ENCODE measurements around the gene C1orf141. TPM values are rescaled to one million over a fixed set of nuclear protein-coding genes. Genes with fewer than 3 reads are reported as not detected.

Gene C1orf141
- total RNA-seq, 1 donor from 2014 or later = not detected

DNA sequence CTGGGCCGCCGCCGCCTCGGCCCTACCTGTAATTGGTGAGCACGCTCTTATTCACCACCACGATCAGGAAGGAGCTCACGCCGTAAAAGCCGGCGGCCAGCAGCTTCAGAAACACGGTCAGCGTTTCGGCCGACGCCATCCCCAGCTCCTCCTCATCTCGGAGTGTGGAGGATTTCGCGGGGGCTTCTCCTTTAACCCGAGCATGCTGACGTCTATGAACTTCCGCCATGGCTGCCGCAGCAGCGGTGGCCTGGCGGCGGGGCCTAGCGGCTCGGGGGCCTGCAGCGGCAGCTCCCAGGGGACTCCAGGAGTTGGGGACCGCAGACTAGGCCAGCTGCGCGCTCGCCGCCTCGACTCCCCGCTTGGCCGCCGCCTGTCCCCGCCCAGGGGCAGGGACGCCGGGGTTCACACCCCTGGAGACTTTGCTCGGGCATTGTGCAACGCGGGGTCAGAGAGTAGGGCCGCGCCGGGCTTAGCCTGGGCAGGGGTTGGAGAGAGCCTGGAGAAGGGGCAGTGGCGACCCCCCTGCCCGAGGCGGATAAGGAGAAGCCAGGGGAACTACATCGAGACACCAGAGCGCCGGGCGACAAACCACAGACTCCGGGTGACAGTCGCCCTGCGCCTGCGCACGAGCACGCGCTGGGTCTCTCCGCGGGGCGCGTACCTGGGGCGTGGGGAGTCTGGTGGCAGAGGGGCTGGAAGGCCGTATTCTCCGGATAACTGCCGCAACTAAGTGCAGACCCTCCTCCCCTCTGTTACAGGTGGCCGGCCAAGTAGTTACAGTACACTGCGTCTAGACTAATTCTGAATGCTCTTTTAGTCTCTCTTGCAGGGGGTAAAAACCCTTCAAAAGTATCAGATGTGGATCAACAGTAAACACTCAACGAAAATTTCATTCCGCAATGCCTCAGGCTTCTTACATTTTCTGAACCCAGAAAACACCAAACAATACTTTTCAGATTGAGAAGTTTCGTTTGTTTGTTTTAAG is 80.7 kb downstream of the C1orf141 start, which contains the start of gene SLC35D1:
SLC35D1 (minus strand) TSS at position 364 of the 988 bp plus-strand sequence; CDS start at position 229, 135 bp downstream.
- DNase-seq = peak; percentile 90
- ATAC-seq = peak; percentile 91
- TF ChIP-seq, protein P1, sequence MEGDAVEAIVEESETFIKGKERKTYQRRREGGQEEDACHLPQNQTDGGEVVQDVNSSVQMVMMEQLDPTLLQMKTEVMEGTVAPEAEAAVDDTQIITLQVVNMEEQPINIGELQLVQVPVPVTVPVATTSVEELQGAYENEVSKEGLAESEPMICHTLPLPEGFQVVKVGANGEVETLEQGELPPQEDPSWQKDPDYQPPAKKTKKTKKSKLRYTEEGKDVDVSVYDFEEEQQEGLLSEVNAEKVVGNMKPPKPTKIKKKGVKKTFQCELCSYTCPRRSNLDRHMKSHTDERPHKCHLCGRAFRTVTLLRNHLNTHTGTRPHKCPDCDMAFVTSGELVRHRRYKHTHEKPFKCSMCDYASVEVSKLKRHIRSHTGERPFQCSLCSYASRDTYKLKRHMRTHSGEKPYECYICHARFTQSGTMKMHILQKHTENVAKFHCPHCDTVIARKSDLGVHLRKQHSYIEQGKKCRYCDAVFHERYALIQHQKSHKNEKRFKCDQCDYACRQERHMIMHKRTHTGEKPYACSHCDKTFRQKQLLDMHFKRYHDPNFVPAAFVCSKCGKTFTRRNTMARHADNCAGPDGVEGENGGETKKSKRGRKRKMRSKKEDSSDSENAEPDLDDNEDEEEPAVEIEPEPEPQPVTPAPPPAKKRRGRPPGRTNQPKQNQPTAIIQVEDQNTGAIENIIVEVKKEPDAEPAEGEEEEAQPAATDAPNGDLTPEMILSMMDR (IDR thresholded peaks at IDR 0.05) = no peak
- Histone ChIP-seq H3K27me3 (no peaks in the 10 kb centered on the region), H3K27ac (peak within 1 kb of the TSS; percentile 96), H3K4me1 (peaks cover 9% of the 10 kb centered on the region), H3K4me3 (peak within 1 kb of the TSS; percentile 77), H3K36me3 (peaks cover 6% of the 10 kb centered on the region), H3K9me3 (no peaks in the 10 kb centered on the region)
- intact Hi-C loops (cut with DNase I) = no loop called here

DNA sequence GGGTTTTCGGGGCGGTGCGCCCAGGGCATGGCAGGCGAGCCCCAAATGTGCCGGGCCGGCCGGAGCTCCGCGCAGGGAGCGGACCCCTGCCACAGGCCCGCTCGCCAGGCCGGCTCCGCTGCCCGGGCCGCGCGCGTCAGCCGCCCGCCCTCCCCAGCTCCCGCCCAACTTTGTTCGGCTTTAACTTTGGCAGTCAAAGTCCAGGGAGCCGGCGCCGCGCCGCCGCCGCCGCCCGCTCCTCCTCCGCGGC is 81.3 kb downstream of the C1orf141 start:
- H3K4me1 ChIP-seq = peaks cover 9% of the 10 kb centered on the region
- TF ChIP-seq, protein P1 (IDR thresholded peaks at IDR 0.05) = no peak
- H3K9me3 ChIP-seq = no peaks in the 10 kb centered on the region
- H3K4me3 ChIP-seq = peak overlapping the region; percentile 77
- peak; percentile 88 for ATAC-seq
- no peaks in the 10 kb centered on the region for H3K27me3 ChIP-seq
- peak; percentile 80 for DNase-seq
- H3K36me3 ChIP-seq = peaks cover 12% of the 10 kb centered on the region
- peak overlapping the region; percentile 96 for H3K27ac ChIP-seq
- intact Hi-C loops (cut with DNase I) = no loop called here

DNA sequence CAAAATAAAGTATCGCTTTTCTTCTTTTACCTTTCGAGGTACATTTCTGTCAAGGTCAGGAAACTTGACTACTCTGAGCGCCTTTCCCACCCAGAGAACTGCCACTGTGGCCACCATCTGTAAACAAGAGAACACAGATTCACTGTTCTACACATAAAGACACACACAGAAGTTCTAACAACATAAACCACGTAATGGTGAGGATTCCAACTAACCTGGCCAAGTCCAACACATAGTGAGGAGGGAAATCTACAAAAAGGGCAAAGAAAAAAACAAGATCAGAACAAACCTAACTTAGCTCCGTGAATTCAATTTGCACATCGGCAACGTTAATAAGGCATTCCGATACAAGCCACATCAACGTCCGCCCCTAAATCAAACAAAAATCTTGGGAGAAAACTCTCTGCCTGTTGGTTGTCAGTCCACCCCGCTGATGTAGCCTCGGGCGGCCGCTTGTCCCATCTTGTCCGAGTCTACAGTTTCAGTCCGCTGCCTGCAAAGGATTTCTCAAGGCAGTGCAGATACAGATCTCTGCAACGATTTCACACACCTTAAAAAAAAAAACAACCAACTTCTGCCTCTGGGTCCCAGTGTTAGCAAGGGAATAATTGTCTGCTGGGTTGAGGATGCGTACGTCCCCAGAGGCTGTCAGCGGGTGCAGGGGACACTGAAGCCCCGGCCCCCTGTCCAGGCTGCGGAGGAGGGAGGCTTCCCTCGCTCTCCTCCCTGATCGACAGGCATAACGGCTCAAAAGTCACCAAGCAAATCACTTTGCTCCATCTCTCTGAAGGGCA is 81.8 kb downstream of the C1orf141 start:
- DNase-seq (peak; percentile 65), ATAC-seq (peak; percentile 26)
- H3K36me3 ChIP-seq = peaks cover 14% of the 10 kb centered on the region
- H3K4me1 ChIP-seq = peaks cover 9% of the 10 kb centered on the region
- no peaks in the 10 kb centered on the region for H3K9me3 ChIP-seq
- TF ChIP-seq, protein P1 (IDR thresholded peaks at IDR 0.05) = no peak
- H3K27me3 ChIP-seq = no peaks in the 10 kb centered on the region
- H3K27ac ChIP-seq = peak overlapping the region; percentile 96
- H3K4me3 ChIP-seq = peak overlapping the region; percentile 77
- intact Hi-C loops (cut with DNase I) = no loop called here

DNA sequence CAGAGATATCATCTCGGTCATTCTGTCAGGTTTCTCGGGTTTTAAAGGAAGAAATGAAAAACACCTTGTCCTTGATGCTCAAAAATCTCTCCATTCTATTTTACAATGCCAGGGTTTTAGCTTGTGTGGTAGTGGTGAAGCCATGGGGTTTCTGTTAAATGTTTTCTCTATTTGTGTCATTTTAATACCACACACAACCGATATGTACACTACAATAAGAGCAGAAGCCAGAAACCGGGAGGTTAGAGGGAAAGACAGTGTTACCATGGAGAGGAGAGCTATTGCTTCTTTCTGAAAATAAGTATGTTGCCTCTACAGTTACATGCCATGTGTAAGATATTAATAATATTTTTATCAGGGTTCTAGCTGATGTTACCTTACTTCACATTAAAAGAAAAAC is 83.6 kb downstream of the C1orf141 start:
- intact Hi-C loops (cut with DNase I) = no loop called here
- TF ChIP-seq, protein P1 (IDR thresholded peaks at IDR 0.05) = no peak
- Histone ChIP-seq H3K27ac (no peak overlapping the region), H3K4me3 (no peak overlapping the region), H3K9me3 (no peaks in the 10 kb centered on the region), H3K27me3 (no peaks in the 10 kb centered on the region), H3K36me3 (peaks cover 29% of the 10 kb centered on the region), H3K4me1 (peaks cover 9% of the 10 kb centered on the region)
- DNase-seq (no peak), ATAC-seq (no peak)

DNA sequence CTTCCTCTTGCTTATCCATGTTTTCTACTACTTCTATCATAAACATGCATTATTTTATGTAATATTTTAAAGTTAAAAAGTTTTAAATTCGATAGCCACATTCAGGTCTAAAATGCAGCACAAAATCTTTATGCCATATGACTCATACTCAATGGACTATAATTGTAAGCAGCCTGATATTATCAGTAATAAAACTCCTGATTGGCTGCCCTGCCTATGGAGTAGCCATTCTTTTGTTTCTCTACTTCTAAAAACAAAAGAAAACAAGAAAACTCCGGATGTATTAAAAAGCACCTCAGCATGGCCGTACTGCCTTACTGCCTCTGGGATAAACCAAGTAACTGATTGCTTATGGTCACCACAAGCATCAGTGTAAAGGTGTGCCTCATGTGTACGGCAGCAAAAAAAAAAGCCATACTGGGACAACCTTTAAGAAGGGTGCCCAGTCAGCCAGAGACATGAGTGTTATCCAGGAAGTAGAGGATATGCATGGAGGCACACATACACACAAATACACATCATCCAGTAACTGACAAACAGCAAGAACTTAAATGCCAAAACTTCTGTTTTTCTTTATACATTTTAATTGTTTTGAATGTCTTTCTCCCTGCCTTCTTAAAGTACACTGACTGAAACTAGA is 90.0 kb downstream of the C1orf141 start:
- TF ChIP-seq, protein P1 (IDR thresholded peaks at IDR 0.05) = no peak
- H3K27me3 ChIP-seq = no peaks in the 10 kb centered on the region
- ATAC-seq (no peak), DNase-seq (no peak)
- H3K36me3 ChIP-seq = peaks cover 58% of the 10 kb centered on the region
- no peaks in the 10 kb centered on the region for H3K4me1 ChIP-seq
- no peak overlapping the region for H3K27ac ChIP-seq
- intact Hi-C loops (cut with DNase I) = no loop called here
- no peaks in the 10 kb centered on the region for H3K9me3 ChIP-seq
- no peak overlapping the region for H3K4me3 ChIP-seq
